PC-9 (cell line): ENCODE measurements around the gene MLXIP. TPM values are rescaled to one million over a fixed set of nuclear protein-coding genes. Genes with fewer than 3 reads are reported as not detected.
A peak's percentile ranks its signal among the peaks of the same experiment; 100 is the strongest.

ENCODE experiments used
- Bru-seq: library from RNA; stranded (reverse); fragments of 400-500 nt; gene quantifications from one replicate; lab custom pipeline; 2021; lab: Mats Ljungman, UMichigan
- BruChase-seq, 2 experiments: library from RNA; stranded (reverse); fragments of 400-500 nt; gene quantifications; one replicate each; lab custom pipeline; 2021; lab: Mats Ljungman, UMichigan
- BruUV-seq: library from RNA; stranded (reverse); fragments of 400-500 nt; replicated peaks from 2 replicates; lab custom pipeline; 2021; lab: Mats Ljungman, UMichigan
- CTCF ChIA-PET: fragments of 300-600 bp; sonication (Branson Sonifier 250); formaldehyde crosslinking; loops from one replicate; lab custom pipeline; 2022; ENCODE audit warnings: antibody characterized with exemption; lab: Charles Lee
- POLR2A ChIA-PET: fragments of 300-600 bp; sonication (Branson Sonifier 250); formaldehyde crosslinking; loops from one replicate; lab custom pipeline; 2022; ENCODE audit warnings: antibody characterized with exemption; ENCODE audit not compliant: unreplicated experiment; lab: Charles Lee
- DNase-seq, 2 experiments: peaks; one replicate each; pipeline versions ENCODE4 v3.0.0 to v3.0.0-alpha.2; 2015 to 2022; ENCODE audit warnings: mixed read lengths in 1 of 2
- H2AFZ ChIP-seq: fragments of 200-600 bp; sonication (generic); 2 replicates; pipeline ENCODE4 v1.8.1; 2017; ENCODE audit warnings: antibody characterized with exemption
- H3F3A ChIP-seq: fragments of 200-600 bp; sonication (generic); 2 replicates; pipeline ENCODE4 v1.8.1; 2017; ENCODE audit warnings: antibody characterized with exemption, mild to moderate bottlenecking, low read depth; ENCODE audit not compliant: insufficient read depth
- H3K27ac ChIP-seq: fragments of 200-600 bp; sonication (generic); 2 replicates; pipeline ENCODE4 v1.6.1; 2016; ENCODE audit warnings: mixed run types
- H3K27me3 ChIP-seq: fragments of 200-600 bp; sonication (generic); 2 replicates; pipeline ENCODE4 v1.6.1; 2016; ENCODE audit warnings: low read depth, mixed run types; ENCODE audit not compliant: insufficient read depth
- H3K36me3 ChIP-seq: fragments of 200-600 bp; sonication (generic); 2 replicates; pipeline ENCODE4 v1.6.1; 2016; ENCODE audit warnings: low read depth, mixed run types
- H3K4me1 ChIP-seq: fragments of 200-600 bp; sonication (generic); replicated peaks from 2 replicates; pipeline ENCODE4 v1.6.1; 2016; ENCODE audit warnings: mixed run types; ENCODE audit not compliant: insufficient read depth
- H3K4me2 ChIP-seq: fragments of 200-600 bp; sonication (generic); 2 replicates; pipeline ENCODE4 v1.6.1; 2017; ENCODE audit warnings: mixed run types
- H3K4me3 ChIP-seq: fragments of 200-600 bp; sonication (generic); 2 replicates; pipeline ENCODE4 v1.6.1; 2016; ENCODE audit warnings: mixed run types
- H3K79me2 ChIP-seq: fragments of 200-600 bp; sonication (generic); 2 replicates; pipeline ENCODE4 v1.6.1; 2017; ENCODE audit warnings: low read depth, mixed run types
- H3K9me2 ChIP-seq: fragments of 200-600 bp; sonication (generic); 2 replicates; pipeline ENCODE4 v1.8.1; 2017; ENCODE audit warnings: mild to moderate bottlenecking; ENCODE audit not compliant: insufficient read depth
- H3K9me3 ChIP-seq: fragments of 200-600 bp; sonication (generic); 2 replicates; pipeline ENCODE4 v1.8.1; 2016; ENCODE audit warnings: low read depth; ENCODE audit not compliant: insufficient read depth
- H4K20me1 ChIP-seq: fragments of 200-600 bp; sonication (generic); 2 replicates; pipeline ENCODE4 v1.8.1; 2017; ENCODE audit not compliant: insufficient read depth
- CTCF ChIP-seq: fragments of 200-600 bp; sonication (generic); conservative IDR thresholded peaks from 2 replicates; pipeline ENCODE4 v1.6.1; 2017; ENCODE audit warnings: mixed run types, antibody characterized with exemption, mild to moderate bottlenecking, moderate library complexity
- EZH2 ChIP-seq: fragments of 200-600 bp; sonication (generic); IDR thresholded peaks from 2 replicates; pipeline ENCODE4 v1.8.0; 2017; ENCODE audit warnings: antibody characterized with exemption, low read depth
- intact Hi-C: fragments of 100-400 bp; cut with micrococcal nuclease; formaldehyde crosslinking; loops from one replicate; pipeline ENCODE4 v1.10.0; 2022; ENCODE audit not compliant: unreplicated experiment
- long read RNA-seq: library from polyadenylated mRNA; stranded (forward); transcript quantifications from one replicate; pipeline ENCODE4 v2.0.0, GENCODE V29; 2022
- total RNA-seq: library from RNA; stranded (reverse); gene quantifications from 2 replicates; pipeline ENCODE4 v1.2.3, GENCODE V29; 2021

Gene MLXIP
- total RNA-seq (62.1 and 83.3 TPM in 2 replicates), Bru-seq, nascent RNA (percentile 83 among the genes with signal in this experiment), BruChase-seq, experiment 1, labeled RNA remaining after a 2-hour chase (percentile 82 among the genes with signal in this experiment), BruChase-seq, experiment 2, labeled RNA remaining after a 6-hour chase (percentile 90 among the genes with signal in this experiment)
- long read RNA-seq, full-length matches to known transcripts: 28 of 103 reads
- long read RNA-seq, partial matches to known transcripts: 49 of 103 reads
- long read RNA-seq, other reads (novel, unspliced or antisense): 26 of 103 reads

GRCh38 chr12:122078141-122079032 lies at the start of gene MLXIP:
Gene MLXIP, plus strand, starts transcription at chr12:122078756. Its CDS starts 98 bp downstream, at chr12:122078854.
- Histone ChIP-seq H3K4me1 (peaks cover 32% of the 10 kb centered on the region), H3F3A (peaks cover 33% of the 10 kb centered on the region), H3K36me3 (no peaks in the 10 kb centered on the region), H3K4me2 (peak within 1 kb of the TSS; percentile 94), H3K27me3 (no peaks in the 10 kb centered on the region), H4K20me1 (peaks cover 20% of the 10 kb centered on the region), H3K79me2 (peaks cover 42% of the 10 kb centered on the region), H2AFZ (peak within 1 kb of the TSS; percentile 77), H3K27ac (peak within 1 kb of the TSS; percentile 42), H3K4me3 (peak within 1 kb of the TSS; percentile 73), H3K9me2 (no peaks in the 10 kb centered on the region), H3K9me3 (no peaks in the 10 kb centered on the region)
- DNase-seq: peak; percentile 74 to 91
- BruUV-seq: TSS peak; percentile 62
- POLR2A ChIA-PET: interaction anchor here (0.5 to 0.7 kb wide), 5 partner anchors 30 to 1391 kb away, joined by 3 to 6 read pairs (median 4); no protein-coding TSS in a partner anchor
- intact Hi-C loops: no loop called here
- CTCF ChIA-PET: interaction anchor here (0.6 to 1.2 kb wide), 2 partner anchors 20 to 52 kb away, joined by 3 to 5 read pairs; no protein-coding TSS in a partner anchor
- no peak for TF ChIP-seq CTCF
- TF ChIP-seq EZH2: no peak

GRCh38 chr12:122028905-122029560 lies 49.5 kb upstream of the MLXIP start:
- H3K4me2 ChIP-seq: no peak overlapping the region
- H4K20me1 ChIP-seq: no peaks in the 10 kb centered on the region
- no peaks in the 10 kb centered on the region for H3K9me3 ChIP-seq
- no peaks in the 10 kb centered on the region for H3K36me3 ChIP-seq
- no peaks in the 10 kb centered on the region for H3K4me1 ChIP-seq
- ChIA-PET CTCF (no interaction called here), POLR2A (no interaction called here)
- H3K9me2 ChIP-seq: no peaks in the 10 kb centered on the region
- TF ChIP-seq EZH2: no peak
- no peak for TF ChIP-seq CTCF
- no peak overlapping the region for H2AFZ ChIP-seq
- no peak overlapping the region for H3K4me3 ChIP-seq
- DNase-seq: no peak
- no peak overlapping the region for H3K27ac ChIP-seq
- no TSS peak for BruUV-seq
- H3F3A ChIP-seq: no peaks in the 10 kb centered on the region
- 0 out of 2 replicates have a peak, but pooled peaks cover 6% of the 10 kb centered on the region for H3K79me2 ChIP-seq
- intact Hi-C loops: no loop called here
- no peaks in the 10 kb centered on the region for H3K27me3 ChIP-seq
